Activated gamma-delta T cell treated with anti-CD3 and anti-CD28 coated beads, Interleukin-2, amount 50 U/mL, for 16 hours (primary cell): ENCODE measurements around the gene TTLL11.
A peak's percentile ranks its signal among the peaks of the same experiment; 100 is the strongest.
"Not testable (repeated sequence)": the region's sequence is repeated elsewhere in the genome, so short reads cannot be mapped to it uniquely, and the experiment has no call there.

Experiments
- DNase-seq: peaks from one replicate; pipeline ENCODE4 v3.0.0-alpha.2; 2020; ENCODE audit warnings: low read depth

The TTLL11 gene

DNA sequence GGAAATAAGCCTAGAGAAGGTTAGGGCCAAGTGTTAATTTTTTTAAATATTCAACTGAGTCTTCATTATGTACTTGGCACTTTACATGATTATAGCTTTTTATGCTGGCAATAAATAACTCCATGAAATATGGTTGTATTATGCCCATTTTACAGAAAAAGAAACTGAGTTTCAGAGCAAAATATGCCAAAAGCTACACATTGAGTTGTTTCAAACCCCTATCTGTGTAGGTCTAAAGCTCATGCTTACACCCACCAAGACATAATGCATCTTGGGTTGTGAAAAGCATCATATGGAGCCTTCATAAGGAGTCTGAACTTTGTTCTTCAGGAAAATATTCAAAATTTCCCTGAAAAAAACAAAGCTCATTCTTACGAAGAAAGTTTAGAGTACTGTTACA is 14.6 kb downstream of the TTLL11 start:
- no peak for DNase-seq

DNA sequence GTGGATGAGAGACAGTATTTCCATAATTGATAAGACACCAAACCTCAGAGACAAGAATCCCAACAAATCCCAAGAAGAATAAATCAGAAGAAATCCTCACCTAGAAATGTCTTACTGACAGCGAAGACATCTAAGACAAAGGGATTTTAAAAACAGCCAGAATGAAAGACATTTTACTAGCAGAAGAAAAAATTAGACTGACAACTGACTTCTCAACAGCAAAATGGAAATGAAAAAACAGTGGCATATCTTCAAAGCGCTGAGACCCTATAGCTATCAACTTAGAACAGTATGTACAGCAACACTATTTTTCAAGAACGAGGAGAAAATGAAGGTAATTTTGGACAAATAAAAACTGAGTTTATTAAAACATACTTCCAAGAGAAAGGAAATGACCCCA is 16.3 kb downstream of the TTLL11 start:
- no peak for DNase-seq

DNA sequence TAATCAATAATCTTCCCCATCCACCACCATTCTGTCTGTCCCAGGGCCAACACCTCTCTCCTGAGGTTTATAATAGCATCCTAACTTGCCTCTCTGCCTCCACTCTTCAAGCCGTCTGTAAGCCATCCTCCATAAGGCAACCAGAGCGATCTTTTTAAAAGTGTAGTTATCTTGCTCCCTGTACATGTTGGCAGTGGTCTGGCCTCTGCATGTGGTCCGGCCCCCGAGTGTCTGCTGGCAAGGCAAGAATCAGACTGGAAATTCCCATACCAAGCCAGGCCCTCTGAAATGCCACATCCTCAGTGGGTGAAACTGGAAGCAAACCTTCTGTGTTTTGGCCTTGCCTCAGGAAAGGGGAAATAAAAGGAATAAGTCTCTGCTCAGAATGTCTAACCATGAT is 17.0 kb downstream of the TTLL11 start:
- no peak for DNase-seq

DNA sequence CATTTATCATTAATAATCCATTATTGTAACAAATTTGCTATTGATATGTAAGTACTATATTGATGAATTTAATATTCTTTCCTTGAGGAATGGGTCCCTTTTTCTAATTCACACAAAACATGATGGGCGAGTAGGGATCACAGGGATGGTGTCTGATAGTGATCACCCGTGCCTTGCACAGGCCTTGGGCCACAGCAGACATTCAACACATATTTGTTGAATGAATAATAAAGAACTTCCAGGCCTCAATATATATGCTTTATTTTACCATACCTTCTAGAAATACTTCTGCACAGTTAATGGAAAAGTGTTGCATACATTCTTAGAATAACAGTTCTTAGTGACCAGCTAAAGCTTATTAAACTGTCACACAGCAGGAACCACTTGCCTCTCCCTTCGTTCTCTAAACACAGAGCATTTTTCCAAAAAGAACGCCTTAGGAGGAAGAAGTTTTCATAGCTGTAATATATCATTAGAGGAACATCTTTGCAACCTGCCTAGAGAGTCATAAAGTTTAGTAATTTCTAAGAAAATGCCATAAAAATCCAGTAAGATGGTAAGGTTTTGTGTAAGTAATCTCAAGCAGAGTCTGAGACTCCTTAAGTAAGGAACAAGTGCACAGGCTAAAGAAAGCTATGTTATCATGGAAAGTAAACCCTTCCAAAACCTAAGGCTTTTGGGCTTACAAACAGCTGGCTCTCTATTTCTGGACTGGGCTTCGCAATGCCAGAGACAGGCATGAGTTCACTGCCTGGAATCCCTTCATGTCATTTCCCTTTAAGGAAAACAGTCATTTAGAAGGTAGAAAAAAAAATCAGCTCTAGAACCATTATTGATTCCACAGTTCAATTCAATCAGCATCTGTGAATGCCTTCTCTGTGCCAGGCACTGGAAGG is 17.7 kb downstream of the TTLL11 start:
- DNase-seq = no peak

DNA sequence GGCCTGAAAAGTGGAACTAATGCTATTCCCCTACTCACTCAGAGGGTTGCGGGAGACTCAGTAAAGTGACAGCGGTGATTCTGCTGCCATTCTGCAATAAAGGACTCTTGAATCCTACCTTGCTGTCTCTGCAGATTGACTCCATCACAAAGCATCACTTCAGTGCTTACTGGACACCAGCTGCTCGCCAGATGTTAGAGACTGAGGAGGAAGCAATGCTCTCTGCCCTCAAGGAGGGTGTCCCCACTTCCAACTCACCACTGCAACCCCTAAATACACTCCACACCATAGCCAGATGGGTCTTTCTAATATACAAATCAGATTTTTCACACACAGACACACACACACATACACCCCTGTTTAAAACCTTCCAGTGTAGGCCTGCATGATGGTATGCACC is 21.4 kb downstream of the TTLL11 start:
- DNase-seq = no peak

DNA sequence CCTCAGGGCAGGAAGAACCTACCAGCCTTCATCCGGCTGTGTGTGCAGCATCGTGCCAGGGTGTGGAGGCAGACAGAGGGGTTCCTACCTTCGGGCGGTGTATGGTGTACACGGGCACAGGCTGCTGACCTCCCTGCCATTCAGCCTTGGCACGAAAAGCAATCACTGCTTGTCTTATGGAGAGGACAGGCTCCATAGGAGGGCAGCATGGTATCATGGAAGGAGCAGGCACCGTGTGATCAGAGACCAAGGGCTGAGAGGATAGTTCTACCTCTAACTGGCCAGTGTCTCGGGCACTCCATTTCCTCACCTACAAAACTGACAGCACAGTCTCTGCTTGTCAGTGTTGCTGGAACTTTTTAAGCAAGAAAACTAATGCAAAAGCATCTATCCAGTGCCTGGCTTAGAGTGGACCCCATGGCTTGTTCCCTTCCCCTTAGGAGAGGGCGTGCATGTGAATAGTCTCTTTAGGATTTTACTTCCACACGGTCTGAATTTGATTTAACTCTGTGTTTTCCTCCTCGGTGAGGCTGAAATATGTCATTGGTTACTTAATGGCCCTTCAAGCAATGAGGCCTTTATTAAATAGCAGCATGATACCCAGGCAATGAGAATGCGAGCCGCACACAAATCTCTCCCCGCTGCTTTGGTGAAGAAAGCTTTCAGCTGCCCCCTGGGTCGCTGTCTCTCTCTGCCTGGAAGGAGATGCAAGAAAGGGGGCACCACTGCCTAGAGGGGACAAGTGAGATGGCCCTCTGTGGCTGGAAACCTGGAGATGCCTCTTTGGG is 22.2 kb downstream of the TTLL11 start:
- no peak for DNase-seq

DNA sequence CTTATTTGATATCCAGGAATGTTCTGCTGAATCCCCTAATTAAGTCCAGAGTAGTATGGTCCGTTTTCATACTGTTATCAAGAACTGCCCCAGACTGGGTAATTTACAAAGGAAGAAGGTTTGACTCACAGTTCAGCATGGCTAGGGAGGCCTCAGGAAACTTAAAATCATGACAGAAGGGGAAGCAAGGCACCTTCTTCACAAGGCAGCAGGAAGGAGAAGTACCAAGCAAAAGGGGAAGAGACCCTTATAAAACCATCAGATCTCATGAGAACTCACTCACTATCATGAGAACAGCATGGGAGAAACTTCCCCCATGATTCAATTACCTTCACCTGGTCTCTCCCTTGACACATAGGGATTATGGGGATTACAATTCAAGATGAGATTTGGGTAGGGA is 26.4 kb downstream of the TTLL11 start:
- DNase-seq = not testable (repeated sequence)

DNA sequence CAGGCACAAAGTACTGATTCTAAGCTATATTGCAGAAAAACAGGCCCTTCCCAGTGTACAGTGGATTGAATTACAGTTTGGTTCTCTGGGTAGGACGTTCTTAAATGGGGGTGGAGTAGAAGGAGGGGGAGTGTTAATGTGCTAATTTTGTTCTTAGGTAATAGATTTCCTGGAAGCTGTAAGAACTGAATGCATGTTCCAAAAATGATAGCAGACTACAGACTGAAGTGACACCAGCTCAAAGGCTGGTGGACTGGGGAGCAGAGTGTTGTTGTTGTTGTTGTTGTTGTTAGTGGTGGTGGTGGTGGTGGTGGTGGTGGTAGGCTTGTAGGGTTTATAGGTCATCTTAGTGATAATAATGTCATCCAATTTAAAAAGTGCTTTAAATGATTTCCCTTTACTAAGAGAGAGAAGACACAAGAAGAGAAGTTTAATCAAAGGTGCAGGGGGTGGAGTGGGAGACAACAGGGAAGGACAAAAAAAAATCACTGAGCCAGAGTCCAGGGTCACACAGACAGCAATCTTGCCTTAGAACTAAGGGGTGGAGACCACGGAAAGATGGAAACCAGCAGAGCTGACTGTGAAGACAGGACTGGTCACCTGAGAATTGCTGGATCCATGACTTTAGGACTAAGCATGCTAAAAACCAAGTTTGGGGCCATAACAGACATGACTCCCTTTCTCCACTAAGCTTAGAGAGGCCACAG is 27.0 kb downstream of the TTLL11 start:
- DNase-seq = no peak

DNA sequence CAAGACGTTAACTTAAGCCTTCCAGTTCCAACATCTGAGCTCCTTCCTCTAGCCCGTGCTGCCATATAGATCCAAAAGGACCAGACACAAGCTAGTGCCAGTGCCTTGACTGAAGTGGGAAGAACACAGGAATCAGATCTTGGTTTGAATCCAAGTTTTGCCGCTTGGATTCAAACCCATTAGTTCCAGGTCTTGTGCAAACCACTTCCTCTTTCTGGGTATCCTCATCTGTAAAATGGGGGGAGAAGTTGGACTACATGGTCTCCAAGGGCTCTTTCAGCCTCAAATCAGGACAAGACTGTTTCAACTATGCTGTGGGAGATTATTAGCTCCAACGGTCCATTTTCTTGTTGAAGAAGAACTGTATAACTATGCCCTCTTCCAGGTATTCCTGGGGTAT is 32.6 kb downstream of the TTLL11 start:
- no peak for DNase-seq

DNA sequence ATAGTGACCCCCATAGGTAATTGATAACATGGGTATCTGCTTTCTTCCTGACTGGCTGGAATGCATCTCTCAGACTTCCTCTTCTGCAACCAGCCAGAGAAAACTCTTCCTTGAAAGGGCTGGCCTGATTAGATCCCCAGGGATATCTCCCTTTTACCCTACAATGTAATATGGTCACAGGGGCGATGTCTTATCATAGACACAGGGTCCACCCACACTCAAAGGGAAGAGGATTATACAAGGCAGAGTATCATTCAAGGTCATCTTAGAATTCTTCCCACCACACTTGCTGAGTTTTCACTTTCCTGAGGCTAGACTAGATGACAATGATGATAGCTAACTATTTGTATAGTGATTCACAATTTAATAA is 33.2 kb downstream of the TTLL11 start:
- DNase-seq = no peak

DNA sequence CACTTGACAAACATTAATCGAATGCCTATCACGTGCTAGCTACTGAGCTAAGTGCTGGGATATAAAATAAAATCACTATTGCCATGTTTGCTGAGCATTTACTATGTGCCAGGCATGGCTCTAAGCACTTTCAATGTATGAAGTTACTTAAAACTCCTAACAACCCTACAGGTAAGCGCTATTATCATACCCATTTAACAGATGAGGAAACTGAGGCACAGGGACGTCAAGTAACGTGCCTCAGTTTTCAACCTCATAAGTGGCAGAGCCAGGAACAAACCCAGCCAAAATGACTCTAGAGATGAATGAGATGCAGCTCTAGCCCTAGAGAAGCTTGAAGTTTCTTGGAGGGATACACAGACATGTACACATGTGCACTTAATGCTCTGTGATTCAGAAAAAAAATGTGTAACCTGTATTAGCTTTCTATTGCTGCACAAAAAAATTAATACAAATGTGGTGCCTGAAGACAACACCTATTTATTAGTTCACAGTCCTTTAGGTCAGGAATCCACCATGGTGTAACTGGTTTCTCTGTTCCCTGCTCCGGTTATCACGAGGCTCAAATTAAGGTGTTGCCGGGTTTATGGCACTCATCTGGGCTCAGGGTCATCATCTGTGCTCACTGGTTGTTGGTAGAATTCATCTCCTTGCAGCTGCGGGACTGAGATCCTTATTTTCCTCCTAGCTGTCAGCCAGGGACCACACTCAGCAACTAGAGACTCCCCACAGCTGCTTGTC is 33.7 kb downstream of the TTLL11 start:
- no peak for DNase-seq

DNA sequence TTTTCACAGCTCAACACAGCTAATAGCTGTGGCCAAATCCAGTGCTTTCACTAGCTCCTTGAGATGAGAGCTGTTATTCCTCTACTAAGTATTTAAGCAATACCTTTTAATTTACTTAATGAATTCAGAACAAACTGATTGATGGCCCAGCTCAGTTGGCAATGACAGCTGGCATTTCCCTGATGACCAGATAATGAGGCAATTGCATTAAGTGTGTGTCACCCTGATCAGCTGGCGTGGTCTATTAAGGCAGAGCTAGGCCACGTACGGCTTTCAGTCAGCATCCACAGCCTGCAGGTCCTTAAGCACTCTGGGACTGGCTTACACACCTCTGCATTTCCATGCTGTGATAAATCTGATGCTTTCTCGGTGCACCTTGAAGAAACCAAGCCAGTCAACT is 34.4 kb downstream of the TTLL11 start:
- no peak for DNase-seq

DNA sequence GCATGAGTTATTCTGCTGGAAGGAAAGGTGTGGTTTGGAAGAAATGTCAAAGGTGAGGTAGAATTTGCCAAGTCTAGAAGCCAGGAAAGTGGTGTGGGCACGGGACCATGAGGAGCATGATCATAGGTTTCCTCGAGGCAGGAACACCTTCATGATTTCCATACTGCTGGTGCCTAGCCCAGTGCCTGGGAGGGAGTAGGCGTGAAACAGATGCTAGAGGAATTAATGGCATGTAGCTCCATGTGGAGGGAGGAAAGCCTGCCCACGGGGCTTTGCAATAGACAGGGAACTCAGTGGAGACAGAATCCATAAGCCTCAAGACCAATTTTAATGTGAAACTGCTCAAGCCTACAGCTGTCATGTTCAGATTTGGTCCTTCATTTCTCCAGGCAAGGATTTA is 35.1 kb downstream of the TTLL11 start:
- no peak for DNase-seq

DNA sequence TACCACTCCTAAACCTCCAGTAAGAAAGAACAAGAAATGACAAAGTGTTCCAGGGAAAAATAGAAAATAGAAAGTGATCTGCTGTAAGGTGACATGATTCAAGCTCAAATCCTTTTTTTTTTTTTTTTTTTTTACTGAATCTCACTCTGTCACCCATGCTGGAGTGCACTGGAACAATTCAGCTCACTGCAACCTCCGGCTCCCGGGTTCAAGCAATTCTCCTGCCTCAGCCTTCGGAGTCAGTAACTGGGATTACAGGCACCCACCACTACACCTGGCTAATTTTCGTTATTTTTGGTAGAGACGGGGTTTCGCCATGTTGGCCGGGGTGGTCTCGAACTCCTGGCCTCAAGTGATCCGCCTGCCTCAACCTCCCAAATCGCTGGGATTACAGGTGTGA is 35.9 kb downstream of the TTLL11 start:
- no peak for DNase-seq

DNA sequence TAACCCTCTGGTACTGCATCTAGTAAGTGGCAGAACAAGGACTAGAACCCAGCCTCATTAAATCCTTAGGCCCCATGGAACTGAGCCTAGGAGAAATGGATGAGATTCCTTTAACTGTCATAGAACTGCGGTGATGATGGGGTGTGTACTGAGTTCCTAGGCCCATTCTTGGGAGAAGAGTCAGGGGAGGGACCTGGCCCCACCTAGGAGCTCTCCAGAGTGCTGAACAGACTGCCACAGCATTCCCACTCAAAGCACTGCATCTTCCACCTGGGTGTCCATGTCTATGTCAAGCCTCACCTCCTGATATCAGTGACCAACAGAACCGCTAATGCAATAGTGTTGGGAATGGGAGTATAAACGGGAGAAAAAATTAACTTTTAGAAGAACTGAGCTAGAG is 36.6 kb downstream of the TTLL11 start:
- DNase-seq = no peak

DNA sequence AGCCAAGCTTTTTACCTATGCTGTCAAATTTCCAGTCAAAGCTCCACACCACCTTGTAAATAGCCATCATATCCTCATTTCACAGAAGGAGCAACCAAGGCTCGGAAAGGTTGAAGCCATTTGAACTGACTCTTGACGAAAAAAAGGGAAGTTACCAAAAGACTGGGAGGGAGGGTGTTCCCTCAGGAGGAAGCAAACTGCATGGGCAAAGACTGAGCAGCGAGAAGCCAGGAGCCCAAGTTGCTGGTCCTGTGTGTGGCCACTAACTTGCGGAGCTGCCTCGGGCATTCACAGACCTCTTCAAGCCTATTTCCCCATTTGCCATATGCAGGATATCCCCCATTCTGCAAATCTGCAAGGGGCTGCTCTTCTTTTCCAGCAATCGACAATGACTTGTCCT is 37.4 kb downstream of the TTLL11 start:
- no peak for DNase-seq

DNA sequence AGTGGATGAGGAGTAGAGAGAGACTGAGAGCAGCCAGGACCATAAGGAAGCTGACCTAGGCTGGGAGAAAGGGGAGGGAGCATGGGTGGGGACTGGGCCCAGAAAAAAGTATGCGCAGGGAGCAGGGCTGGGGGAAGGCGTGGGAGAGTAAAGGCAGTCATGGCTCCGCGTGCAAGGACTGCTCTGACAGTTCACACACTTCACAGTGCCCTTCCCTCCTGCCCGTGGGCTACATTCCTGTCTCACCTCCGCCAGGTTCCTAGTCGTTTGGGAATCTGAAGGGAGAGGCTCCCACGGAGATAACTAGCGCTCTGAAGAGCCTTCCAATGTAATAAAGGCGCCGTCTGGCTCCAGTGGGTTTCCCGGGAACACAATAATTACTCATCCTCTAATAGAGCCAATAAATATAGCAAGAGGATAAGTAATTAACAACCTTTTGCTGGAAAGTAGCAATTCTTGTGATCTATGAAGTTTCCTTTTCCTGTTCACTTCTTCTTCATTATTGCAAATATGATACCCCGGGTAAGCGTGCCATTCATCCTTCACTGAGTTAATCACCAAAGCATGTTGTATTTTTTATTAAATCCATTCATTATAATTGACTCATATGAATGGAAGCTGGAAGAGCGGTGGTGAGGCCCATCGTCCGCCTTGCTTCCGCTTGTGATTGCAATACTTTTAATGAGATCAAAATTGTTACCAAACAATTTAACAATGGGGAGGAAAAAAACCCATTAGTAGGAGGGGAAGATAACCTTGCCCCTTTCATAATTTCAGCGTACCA is 39.3 kb downstream of the TTLL11 start:
- no peak for DNase-seq

DNA sequence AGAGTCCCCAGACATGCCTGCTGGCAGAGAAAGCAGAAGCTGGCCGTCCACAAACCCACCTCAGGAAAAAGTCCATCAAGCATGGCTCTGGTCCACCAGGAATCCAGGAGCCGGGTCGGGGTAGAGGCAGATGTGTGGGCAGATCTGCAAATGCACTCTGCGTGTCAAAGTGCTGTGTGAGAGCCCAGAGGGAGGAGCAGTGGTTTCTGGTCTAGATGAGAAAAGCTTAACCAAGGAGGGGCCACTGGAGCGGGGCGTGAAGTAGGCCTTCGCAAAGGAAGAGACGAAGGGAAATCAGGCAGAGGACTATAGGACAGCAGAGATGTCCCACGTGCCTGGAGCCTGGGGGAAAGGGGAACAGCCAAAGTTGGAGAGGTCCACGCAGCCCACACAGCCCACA is 40.0 kb downstream of the TTLL11 start:
- no peak for DNase-seq

DNA sequence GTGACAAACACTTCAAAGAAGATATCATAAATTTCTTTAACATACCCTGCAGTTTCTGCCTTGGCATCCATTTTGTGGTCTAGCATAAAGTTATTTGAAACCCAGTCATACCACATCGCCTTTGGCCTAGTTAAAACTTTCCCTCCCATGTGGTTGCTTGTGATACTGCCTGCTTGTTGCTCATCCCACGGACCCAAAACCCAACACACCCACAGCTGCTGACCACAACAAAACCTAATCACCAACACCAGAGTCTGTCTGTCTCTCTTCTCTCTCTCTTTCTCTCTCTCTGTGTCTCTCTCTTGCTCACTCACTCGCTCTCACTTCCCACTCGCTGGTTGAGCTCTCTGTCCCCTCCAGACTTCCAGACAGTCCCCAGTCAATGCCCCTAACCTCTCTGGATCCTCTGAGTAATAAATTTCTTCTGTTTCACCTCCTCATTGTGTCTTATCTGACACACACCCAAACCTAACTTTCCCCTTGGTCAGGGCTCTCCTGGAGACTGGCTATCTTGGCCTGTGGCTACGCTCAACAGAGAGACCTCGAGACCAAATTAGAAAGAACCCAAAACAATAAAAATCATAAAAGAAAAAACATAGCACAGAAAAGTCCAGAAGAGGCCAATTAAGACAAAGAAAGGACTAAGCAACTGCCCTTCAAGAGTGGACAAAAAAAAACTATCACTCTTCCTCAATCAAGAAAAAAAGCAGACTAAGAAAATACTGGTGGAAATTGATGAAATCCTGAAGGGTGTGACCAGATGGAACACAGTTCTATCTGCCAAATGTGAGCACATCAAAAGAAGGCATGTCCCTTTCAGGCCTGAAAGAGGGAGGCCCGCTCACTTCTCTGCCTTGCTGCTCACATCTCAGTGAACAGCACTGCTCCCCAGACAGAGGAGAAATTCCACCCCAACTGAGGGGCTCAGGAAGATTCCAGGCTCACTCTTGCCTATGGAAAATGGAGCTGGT is 41.5 kb downstream of the TTLL11 start:
- peak; percentile 18 for DNase-seq

DNA sequence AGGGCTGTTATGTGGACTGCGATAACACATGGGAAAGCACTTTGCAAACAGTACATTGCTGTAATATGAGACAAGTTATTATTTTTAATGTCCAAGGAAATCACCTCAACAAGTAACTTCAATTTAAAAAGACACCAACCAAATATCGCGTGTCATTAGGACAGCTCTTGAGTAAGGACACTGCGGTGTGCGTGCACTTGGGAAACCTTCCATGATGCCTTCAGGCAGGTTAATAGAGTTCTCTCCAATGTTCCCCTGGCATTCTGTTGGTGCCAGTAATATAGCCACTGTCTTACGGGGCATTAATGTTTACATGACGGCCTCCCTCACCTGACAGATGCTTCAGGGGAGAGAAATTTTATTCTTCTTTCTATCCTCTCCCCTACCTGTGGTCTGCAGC is 42.9 kb downstream of the TTLL11 start:
- no peak for DNase-seq
